ENCODE data around the gene EIF4G1. TPM values are rescaled to one million over a fixed set of nuclear protein-coding genes. Genes with fewer than 3 reads are reported as not detected.

EIF4G1 gene
- total and polyA plus RNA-seq, 2 experiments from 2014 or later, result 227 to 552 TPM

GRCh38 chr3:184344579-184345316, 30.3 kb downstream of the EIF4G1 start:
- Histone ChIP-seq H3K9me2 (ENCODE audit: insufficient read depth) (no peaks in the 10 kb centered on the region), H3K36me3 (ENCODE audit: insufficient read depth) (no peaks in the 10 kb centered on the region), H3K27me3 (ENCODE audit: insufficient read depth) (no peaks in the 10 kb centered on the region), H3F3A (replicated peaks; ENCODE audit: low read depth) (no peaks in the 10 kb centered on the region), H3K79me2 (replicated peaks; ENCODE audit: insufficient read depth) (peaks cover 11% of the 10 kb centered on the region; the same call in 1 of the 2 replicates), H2AFZ (no peak overlapping the region), H3K4me2 (0 out of 2 replicates have a peak overlapping the region, but pooled peaks have one; percentile 18), H3K4me1 (ENCODE audit: insufficient read depth) (0 out of 2 replicates have a peak, but pooled peaks cover 4% of the 10 kb centered on the region), H3K4me3 (no peak overlapping the region), H4K20me1 (replicated peaks; ENCODE audit: insufficient read depth) (peaks cover 3% of the 10 kb centered on the region; the same call in 1 of the 2 replicates), H3K27ac (ENCODE audit: low read depth) (no peak overlapping the region)
- H3K27ac Mint-ChIP-seq, result no peak overlapping the region
- peaks cover 12% of the 10 kb centered on the region for H3K36me3 Mint-ChIP-seq (ENCODE audit: low read depth)
- TF ChIP-seq STAT1 (IDR thresholded peaks at IDR 0.05; ENCODE audit: unreplicated experiment), result no peak
- TF ChIP-seq CTCF (conservative IDR thresholded peaks at IDR 0.05; ENCODE audit: low read depth in 2 of 2), result no peak
- TF ChIP-seq NANOG (IDR thresholded peaks at IDR 0.05; ENCODE audit: borderline replicate concordance), result no peak
- H3K4me1 Mint-ChIP-seq, result peaks cover 22% of the 10 kb centered on the region
- no peaks in the 10 kb centered on the region for H3K9me3 Mint-ChIP-seq
- DNase-seq (ENCODE audit: low spot score) (no peak), ATAC-seq (peak; percentile 11)
- H3K4me3 Mint-ChIP-seq, result no peak overlapping the region
- peaks cover 17% of the 10 kb centered on the region for H3K27me3 Mint-ChIP-seq (ENCODE audit: insufficient read depth, low read depth, poor library complexity)

DNA sequence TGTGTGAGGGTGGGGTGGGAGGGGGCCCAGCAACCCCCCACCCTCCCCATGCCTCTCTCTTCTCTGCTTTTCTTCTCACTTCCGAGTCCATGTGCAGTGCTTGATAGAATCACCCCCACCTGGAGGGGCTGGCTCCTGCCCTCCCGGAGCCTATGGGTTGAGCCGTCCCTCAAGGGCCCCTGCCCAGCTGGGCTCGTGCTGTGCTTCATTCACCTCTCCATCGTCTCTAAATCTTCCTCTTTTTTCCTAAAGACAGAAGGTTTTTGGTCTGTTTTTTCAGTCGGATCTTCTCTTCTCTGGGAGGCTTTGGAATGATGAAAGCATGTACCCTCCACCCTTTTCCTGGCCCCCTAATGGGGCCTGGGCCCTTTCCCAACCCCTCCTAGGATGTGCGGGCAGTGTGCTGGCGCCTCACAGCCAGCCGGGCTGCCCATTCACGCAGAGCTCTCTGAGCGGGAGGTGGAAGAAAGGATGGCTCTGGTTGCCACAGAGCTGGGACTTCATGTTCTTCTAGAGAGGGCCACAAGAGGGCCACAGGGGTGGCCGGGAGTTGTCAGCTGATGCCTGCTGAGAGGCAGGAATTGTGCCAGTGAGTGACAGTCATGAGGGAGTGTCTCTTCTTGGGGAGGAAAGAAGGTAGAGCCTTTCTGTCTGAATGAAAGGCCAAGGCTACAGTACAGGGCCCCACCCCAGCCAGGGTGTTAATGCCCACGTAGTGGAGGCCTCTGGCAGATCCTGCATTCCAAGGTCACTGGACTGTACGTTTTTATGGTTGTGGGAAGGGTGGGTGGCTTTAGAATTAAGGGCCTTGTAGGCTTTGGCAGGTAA, 31.1 kb downstream of the EIF4G1 start:
- Histone ChIP-seq H3K27me3 (ENCODE audit: insufficient read depth) (no peaks in the 10 kb centered on the region), H3K79me2 (replicated peaks; ENCODE audit: insufficient read depth) (peaks cover 3% of the 10 kb centered on the region; the same call in 1 of the 2 replicates), H3K9me2 (ENCODE audit: insufficient read depth) (no peaks in the 10 kb centered on the region), H2AFZ (no peak overlapping the region), H3K4me1 (ENCODE audit: insufficient read depth) (0 out of 2 replicates have a peak, but pooled peaks cover 4% of the 10 kb centered on the region), H3K4me3 (no peak overlapping the region), H3K36me3 (ENCODE audit: insufficient read depth) (no peaks in the 10 kb centered on the region), H3K4me2 (0 out of 2 replicates have a peak overlapping the region, but pooled peaks have one; percentile 18), H4K20me1 (replicated peaks; ENCODE audit: insufficient read depth) (peaks cover 7% of the 10 kb centered on the region; the same call in 1 of the 2 replicates), H3F3A (replicated peaks; ENCODE audit: low read depth) (no peaks in the 10 kb centered on the region), H3K27ac (ENCODE audit: low read depth) (no peak overlapping the region)
- peak overlapping the region; percentile 53; the same call in 2 of the 3 replicates for H3K4me3 Mint-ChIP-seq
- TF ChIP-seq CTCF (conservative IDR thresholded peaks at IDR 0.05; ENCODE audit: low read depth in 2 of 2), result peak; percentile 60 to 67
- TF ChIP-seq POLR2AphosphoS5 (IDR thresholded peaks at IDR 0.05; ENCODE audit: low read depth), result 0 out of 2 replicates have a peak, but pooled peaks have one; percentile 19
- TF ChIP-seq ETS1 (IDR thresholded peaks at IDR 0.05), result no peak
- peak overlapping the region; percentile 90 for H3K27ac Mint-ChIP-seq
- ATAC-seq (peak; percentile 92), DNase-seq (ENCODE audit: low spot score) (peak; percentile 94)
- peaks cover 18% of the 10 kb centered on the region for H3K36me3 Mint-ChIP-seq (ENCODE audit: low read depth)
- H3K4me1 Mint-ChIP-seq, result peaks cover 20% of the 10 kb centered on the region
- no peaks in the 10 kb centered on the region for H3K9me3 Mint-ChIP-seq
- H3K27me3 Mint-ChIP-seq (ENCODE audit: insufficient read depth, low read depth, poor library complexity), result peaks cover 14% of the 10 kb centered on the region
